ACC112 (cell line): ENCODE results near the gene ZNF277.

Source experiments
- H2AFZ ChIP-seq: fragments of 200-600 bp; sonication (generic); one replicate; pipeline ENCODE4 v1.6.0; 2017; ENCODE audit warnings: antibody characterized with exemption, low read length; ENCODE audit not compliant: unreplicated experiment
- H3K27ac ChIP-seq: fragments of 200-600 bp; sonication (generic); 2 replicates; pipeline ENCODE4 v1.5.1; 2014; ENCODE audit warnings: low read depth, mild to moderate bottlenecking, antibody characterized with exemption, low read length, moderate library complexity
- H3K27me3 ChIP-seq: fragments of 200-600 bp; sonication (generic); 2 replicates; pipeline ENCODE4 v1.6.1; 2014; ENCODE audit warnings: mild to moderate bottlenecking, antibody characterized with exemption, low read length, moderate library complexity, mixed read lengths; ENCODE audit not compliant: insufficient read depth
- H3K36me3 ChIP-seq: fragments of 200-600 bp; sonication (generic); 2 replicates; pipeline ENCODE4 v1.6.1; 2016; ENCODE audit warnings: mild to moderate bottlenecking, antibody characterized with exemption, low read length, moderate library complexity, mixed read lengths; ENCODE audit not compliant: insufficient read depth
- H3K4me1 ChIP-seq: fragments of 200-600 bp; sonication (generic); one replicate; pipeline ENCODE4 v1.6.1; 2016; ENCODE audit warnings: low read length, mixed read lengths; ENCODE audit not compliant: insufficient read depth, unreplicated experiment, control insufficient read depth
- H3K4me3 ChIP-seq: fragments of 200-600 bp; sonication (generic); 2 replicates; pipeline ENCODE4 v1.5.1; 2014; ENCODE audit warnings: mild to moderate bottlenecking, low read depth, low read length
- H3K79me2 ChIP-seq: fragments of 200-600 bp; sonication (generic); one replicate; pipeline ENCODE4 v1.6.0; 2016; ENCODE audit warnings: low read length; ENCODE audit not compliant: control insufficient read depth, unreplicated experiment, insufficient read depth

ZNF277 gene

GRCh38 chr7:112254709-112255387, 48.4 kb downstream of the ZNF277 start:
- no peaks in the 10 kb centered on the region for H3K27me3 ChIP-seq
- no peak overlapping the region for H2AFZ ChIP-seq
- no peaks in the 10 kb centered on the region for H3K4me1 ChIP-seq
- no peaks in the 10 kb centered on the region for H3K36me3 ChIP-seq
- H3K27ac ChIP-seq: no peak overlapping the region
- no peak overlapping the region for H3K4me3 ChIP-seq
- H3K79me2 ChIP-seq: no peaks in the 10 kb centered on the region

- Histone ChIP-seq H3K27ac (no peak overlapping the region), H2AFZ (no peak overlapping the region), H3K27me3 (no peaks in the 10 kb centered on the region), H3K36me3 (no peaks in the 10 kb centered on the region), H3K4me1 (no peaks in the 10 kb centered on the region), H3K4me3 (no peak overlapping the region), H3K79me2 (no peaks in the 10 kb centered on the region)
These were observed 48.9 kb downstream of the ZNF277 start for GRCh38 chr7:112255388-112255720.

GRCh38 chr7:112257073-112257472, 50.6 kb downstream of the ZNF277 start:
- Histone ChIP-seq H3K4me1 (no peaks in the 10 kb centered on the region), H3K27ac (no peak overlapping the region), H2AFZ (no peak overlapping the region), H3K36me3 (no peaks in the 10 kb centered on the region), H3K27me3 (no peaks in the 10 kb centered on the region), H3K4me3 (no peak overlapping the region), H3K79me2 (no peaks in the 10 kb centered on the region)

- no peaks in the 10 kb centered on the region for H3K36me3 ChIP-seq
- H3K79me2 ChIP-seq: peaks cover 9% of the 10 kb centered on the region
- H3K27me3 ChIP-seq: no peaks in the 10 kb centered on the region
- H3K27ac ChIP-seq: no peak overlapping the region
- no peaks in the 10 kb centered on the region for H3K4me1 ChIP-seq
- no peak overlapping the region for H2AFZ ChIP-seq
- no peak overlapping the region for H3K4me3 ChIP-seq
These were observed 54.4 kb downstream of the ZNF277 start for GRCh38 chr7:112260911-112261310.

- Histone ChIP-seq H3K27me3 (no peaks in the 10 kb centered on the region), H3K4me1 (peaks cover 8% of the 10 kb centered on the region), H2AFZ (no peak overlapping the region), H3K36me3 (no peaks in the 10 kb centered on the region), H3K4me3 (no peak overlapping the region), H3K27ac (no peak overlapping the region), H3K79me2 (peaks cover 9% of the 10 kb centered on the region)
These were observed 55.5 kb downstream of the ZNF277 start for GRCh38 chr7:112262036-112262435.

GRCh38 chr7:112262855-112263487, 56.5 kb downstream of the ZNF277 start:
- H2AFZ ChIP-seq: no peak overlapping the region

GRCh38 chr7:112263519-112263918, 57.0 kb downstream of the ZNF277 start:
- Histone ChIP-seq H3K4me1 (peaks cover 11% of the 10 kb centered on the region), H2AFZ (no peak overlapping the region)

More at GRCh38 chr7:112262855-112263487, 56.5 kb downstream of the ZNF277 start:
- H3K27me3 ChIP-seq: no peaks in the 10 kb centered on the region
- peaks cover 11% of the 10 kb centered on the region for H3K4me1 ChIP-seq
- H3K4me3 ChIP-seq: no peak overlapping the region
- H3K27ac ChIP-seq: no peak overlapping the region
- no peaks in the 10 kb centered on the region for H3K36me3 ChIP-seq
- peaks cover 9% of the 10 kb centered on the region for H3K79me2 ChIP-seq

GRCh38 chr7:112266141-112266540, 59.6 kb downstream of the ZNF277 start:
- Histone ChIP-seq H3K79me2 (peaks cover 9% of the 10 kb centered on the region), H3K27ac (no peak overlapping the region), H3K4me3 (no peak overlapping the region), H3K4me1 (peaks cover 11% of the 10 kb centered on the region), H3K27me3 (no peaks in the 10 kb centered on the region), H2AFZ (no peak overlapping the region), H3K36me3 (no peaks in the 10 kb centered on the region)

More at GRCh38 chr7:112263519-112263918, 57.0 kb downstream of the ZNF277 start:
- Histone ChIP-seq H3K27ac (no peak overlapping the region), H3K36me3 (no peaks in the 10 kb centered on the region), H3K27me3 (no peaks in the 10 kb centered on the region), H3K79me2 (peaks cover 9% of the 10 kb centered on the region), H3K4me3 (no peak overlapping the region)

GRCh38 chr7:112266595-112267270, 60.2 kb downstream of the ZNF277 start:
- Histone ChIP-seq H3K27me3 (no peaks in the 10 kb centered on the region), H3K4me1 (peaks cover 11% of the 10 kb centered on the region), H3K4me3 (no peak overlapping the region), H3K79me2 (peaks cover 9% of the 10 kb centered on the region), H3K36me3 (no peaks in the 10 kb centered on the region), H2AFZ (no peak overlapping the region), H3K27ac (no peak overlapping the region)

GRCh38 chr7:112267944-112268691, 61.6 kb downstream of the ZNF277 start:
- no peaks in the 10 kb centered on the region for H3K36me3 ChIP-seq
- no peak overlapping the region for H3K27ac ChIP-seq
- no peaks in the 10 kb centered on the region for H3K27me3 ChIP-seq
- H2AFZ ChIP-seq: no peak overlapping the region
- peaks cover 13% of the 10 kb centered on the region for H3K4me1 ChIP-seq
- H3K4me3 ChIP-seq: no peak overlapping the region
- H3K79me2 ChIP-seq: peaks cover 7% of the 10 kb centered on the region
